OCI-LY7 (cell line): Measurements from ENCODE around the gene FOXL2. TPM values are rescaled to one million over a fixed set of nuclear protein-coding genes. Genes with fewer than 3 reads are reported as not detected.

Source experiments
- BruUV-seq: library from RNA; stranded (reverse); fragments of 400-500 nt; replicated peaks from 2 replicates; lab custom pipeline; 2021; lab: Mats Ljungman, UMichigan
- CTCF ChIA-PET: fragments of 300-600 bp; sonication (Branson Sonifier 250); formaldehyde crosslinking; loops from one replicate; lab custom pipeline; 2022; ENCODE audit warnings: antibody characterized with exemption; ENCODE audit not compliant: unreplicated experiment; lab: Charles Lee
- POLR2A ChIA-PET: fragments of 300-600 bp; sonication (Branson Sonifier 250); formaldehyde crosslinking; loops from one replicate; lab custom pipeline; 2022; ENCODE audit warnings: antibody characterized with exemption; lab: Charles Lee
- DNase-seq: peaks from one replicate; pipeline ENCODE4 v3.0.0-alpha.2; 2015; ENCODE audit warnings: low spot score
- H2AFZ ChIP-seq: fragments of 200-600 bp; sonication (generic), shearing (Covaris generic); 2 replicates; pipeline ENCODE4 v1.6.1; 2014; ENCODE audit warnings: mild to moderate bottlenecking, antibody characterized with exemption, low read length, moderate library complexity
- H3K27ac ChIP-seq: fragments of 200-600 bp; sonication (generic); 2 replicates; pipeline ENCODE4 v1.5.1; 2014; ENCODE audit warnings: mixed run types, low read depth, mild to moderate bottlenecking, moderate library complexity, low read length, inconsistent platforms; ENCODE audit not compliant: poor library complexity, severe bottlenecking
- H3K36me3 ChIP-seq: fragments of 200-600 bp; sonication (generic); 2 replicates; pipeline ENCODE4 v1.6.1; 2014; ENCODE audit warnings: mild to moderate bottlenecking, antibody characterized with exemption, low read length, moderate library complexity, mixed read lengths; ENCODE audit not compliant: insufficient read depth
- H3K4me1 ChIP-seq: fragments of 200-600 bp; sonication (generic); 2 replicates; pipeline ENCODE4 v1.5.1; 2014; ENCODE audit warnings: mild to moderate bottlenecking, low read length; ENCODE audit not compliant: insufficient read depth, poor library complexity, severe bottlenecking
- H3K4me2 ChIP-seq: fragments of 200-600 bp; sonication (generic); 2 replicates; pipeline ENCODE4 v1.6.1; 2014; ENCODE audit warnings: mild to moderate bottlenecking, low read length
- H3K4me3 ChIP-seq: fragments of 200-600 bp; sonication (generic); 2 replicates; pipeline ENCODE4 v1.5.1; 2014; ENCODE audit warnings: mild to moderate bottlenecking, low read depth, low read length; ENCODE audit not compliant: poor library complexity, severe bottlenecking
- H3K79me2 ChIP-seq: fragments of 200-600 bp; sonication (generic); 2 replicates; pipeline ENCODE4 v1.6.1; 2016; ENCODE audit warnings: low read depth, mild to moderate bottlenecking, low read length, moderate library complexity, mixed read lengths; ENCODE audit not compliant: insufficient read depth
- H3K9me2 ChIP-seq: fragments of 200-600 bp; sonication (generic); 2 replicates; pipeline ENCODE4 v1.6.1; 2016; ENCODE audit warnings: mild to moderate bottlenecking, low read length, mixed read lengths; ENCODE audit not compliant: insufficient read depth
- H3K9me3 ChIP-seq: fragments of 200-600 bp; sonication (generic); 2 replicates; pipeline ENCODE4 v1.6.1; 2014; ENCODE audit warnings: mild to moderate bottlenecking, mixed run types, low read length, mixed read lengths
- H4K20me1 ChIP-seq: fragments of 200-600 bp; sonication (generic); 2 replicates; pipeline ENCODE4 v1.6.1; 2014; ENCODE audit warnings: mild to moderate bottlenecking, antibody characterized with exemption, low read length, moderate library complexity, mixed read lengths; ENCODE audit not compliant: insufficient read depth
- EZH2phosphoT487 ChIP-seq: fragments of 200-600 bp; sonication (generic); IDR thresholded peaks from 2 replicates; pipeline ENCODE4 v1.6.1; 2018; ENCODE audit warnings: low read depth, borderline replicate concordance, mild to moderate bottlenecking, mixed run types, antibody characterized with exemption, low read length, moderate library complexity, mixed read lengths
- intact Hi-C: fragments of 100-400 bp; cut with micrococcal nuclease; formaldehyde crosslinking; loops from one replicate; pipeline ENCODE4 v1.10.0; 2022; ENCODE audit not compliant: unreplicated experiment
- total RNA-seq, 2 experiments: library from RNA; depleted of rRNA in 1 of 2; stranded (reverse); fragments of >200 nt in 1 of 2; shearing (Covaris generic) in 1 of 2; gene quantifications; 2 replicates each; pipeline ENCODE4 v1.2.3, GENCODE V29; 2014 to 2022
- TF ChIP-seq, protein P1 (sequence below): fragments of 200-600 bp; sonication (generic); conservative IDR thresholded peaks from 2 replicates; pipeline ENCODE4 v1.5.1; 2014; ENCODE audit warnings: mild to moderate bottlenecking, antibody characterized with exemption, low read length, moderate library complexity, mixed read lengths

FOXL2 gene
- total RNA-seq, 2 experiments from 2014 or later = not detected

DNA sequence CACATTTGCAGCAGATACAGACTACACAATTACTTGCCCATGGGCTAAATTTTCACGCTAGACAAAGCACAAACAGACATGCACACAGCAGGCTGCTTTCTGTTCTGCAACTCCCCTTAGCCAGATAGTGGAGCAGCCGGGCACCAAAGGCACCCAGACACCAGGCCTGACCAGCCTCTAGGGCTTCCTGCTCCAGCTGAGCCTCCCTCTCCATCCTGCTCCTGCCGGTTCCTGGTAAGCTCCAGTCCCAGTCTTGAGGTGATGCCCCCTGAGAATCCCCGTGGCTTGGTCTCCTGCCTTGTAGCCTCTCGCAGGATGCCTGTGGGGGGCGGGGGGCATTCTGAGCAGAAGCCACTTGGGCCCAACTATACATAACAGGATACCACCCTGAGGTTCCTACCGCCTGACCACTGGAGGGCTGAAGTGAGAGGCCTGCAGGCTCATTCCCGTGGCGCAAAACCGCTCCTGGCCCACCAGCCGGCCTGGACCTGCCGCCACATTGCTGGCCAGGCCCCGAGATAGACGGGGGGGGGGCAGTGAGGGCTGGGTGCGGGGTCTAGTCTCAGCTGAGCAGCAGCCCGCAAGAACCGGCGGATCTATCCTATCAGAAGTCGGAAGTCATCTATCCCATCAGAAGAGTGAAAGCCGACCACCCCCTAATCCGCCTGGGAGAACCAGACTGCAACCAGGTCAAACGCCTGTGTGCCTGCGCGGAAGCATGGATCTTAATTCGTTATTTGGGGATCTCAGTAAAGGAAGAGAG is 3.9 kb downstream of the FOXL2 start:
- CTCF ChIA-PET = interaction anchor here (0.7 kb wide), 1 partner anchor 9 kb away, joined by 3 read pairs; no protein-coding TSS in a partner anchor
- no peak for DNase-seq

DNA sequence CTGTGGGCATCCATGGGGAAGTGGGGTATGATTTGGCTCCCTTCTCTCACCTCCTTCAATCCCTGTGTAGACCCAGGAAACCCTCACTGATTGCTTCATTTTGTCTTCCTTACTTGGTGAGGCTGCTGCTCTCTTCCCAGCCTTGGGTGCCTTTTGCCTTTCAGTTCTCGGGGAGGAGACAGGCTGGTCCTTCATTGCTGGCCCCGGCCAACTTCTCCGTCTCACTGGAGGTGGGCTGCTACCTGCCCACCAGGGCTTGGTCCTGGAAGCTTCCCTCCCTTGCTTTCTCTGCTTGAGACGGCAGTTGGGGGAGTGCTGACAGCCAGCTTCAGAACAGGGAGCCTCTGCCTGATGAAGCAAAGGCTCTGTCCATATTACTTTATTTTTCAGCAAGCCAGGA is 4.7 kb downstream of the FOXL2 start:
- no peak for DNase-seq
- Histone ChIP-seq H3K4me3 (no peak overlapping the region), H3K9me2 (no peaks in the 10 kb centered on the region), H4K20me1 (no peaks in the 10 kb centered on the region), H3K27ac (no peak overlapping the region), H3K4me1 (no peaks in the 10 kb centered on the region), H2AFZ (no peak overlapping the region), H3K9me3 (no peaks in the 10 kb centered on the region), H3K36me3 (no peaks in the 10 kb centered on the region), H3K79me2 (no peaks in the 10 kb centered on the region), H3K4me2 (no peak overlapping the region)
- ChIA-PET CTCF (interaction anchor here (0.7 kb wide), 1 partner anchor 8 kb away, joined by 3 read pairs; no protein-coding TSS in a partner anchor), POLR2A (interaction anchor here (0.5 kb wide), 1 partner anchor 113 kb away, joined by 4 read pairs; no protein-coding TSS in a partner anchor)
- TF ChIP-seq, protein P1, sequence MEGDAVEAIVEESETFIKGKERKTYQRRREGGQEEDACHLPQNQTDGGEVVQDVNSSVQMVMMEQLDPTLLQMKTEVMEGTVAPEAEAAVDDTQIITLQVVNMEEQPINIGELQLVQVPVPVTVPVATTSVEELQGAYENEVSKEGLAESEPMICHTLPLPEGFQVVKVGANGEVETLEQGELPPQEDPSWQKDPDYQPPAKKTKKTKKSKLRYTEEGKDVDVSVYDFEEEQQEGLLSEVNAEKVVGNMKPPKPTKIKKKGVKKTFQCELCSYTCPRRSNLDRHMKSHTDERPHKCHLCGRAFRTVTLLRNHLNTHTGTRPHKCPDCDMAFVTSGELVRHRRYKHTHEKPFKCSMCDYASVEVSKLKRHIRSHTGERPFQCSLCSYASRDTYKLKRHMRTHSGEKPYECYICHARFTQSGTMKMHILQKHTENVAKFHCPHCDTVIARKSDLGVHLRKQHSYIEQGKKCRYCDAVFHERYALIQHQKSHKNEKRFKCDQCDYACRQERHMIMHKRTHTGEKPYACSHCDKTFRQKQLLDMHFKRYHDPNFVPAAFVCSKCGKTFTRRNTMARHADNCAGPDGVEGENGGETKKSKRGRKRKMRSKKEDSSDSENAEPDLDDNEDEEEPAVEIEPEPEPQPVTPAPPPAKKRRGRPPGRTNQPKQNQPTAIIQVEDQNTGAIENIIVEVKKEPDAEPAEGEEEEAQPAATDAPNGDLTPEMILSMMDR = no peak
- no peak for TF ChIP-seq EZH2phosphoT487
- intact Hi-C loops = no loop called here
- no TSS peak for BruUV-seq

More for the DNA sequence above, 3.9 kb downstream of the FOXL2 start:
- Histone ChIP-seq H3K4me1 (no peaks in the 10 kb centered on the region), H3K4me3 (no peak overlapping the region), H4K20me1 (no peaks in the 10 kb centered on the region), H3K9me3 (no peaks in the 10 kb centered on the region), H3K79me2 (no peaks in the 10 kb centered on the region), H3K4me2 (no peak overlapping the region), H3K36me3 (no peaks in the 10 kb centered on the region), H3K27ac (no peak overlapping the region), H2AFZ (no peak overlapping the region), H3K9me2 (no peaks in the 10 kb centered on the region)
- no TSS peak for BruUV-seq
- intact Hi-C loops = no loop called here
- TF ChIP-seq, protein P1 = no peak
- TF ChIP-seq EZH2phosphoT487 = no peak
- POLR2A ChIA-PET = no interaction called here

DNA sequence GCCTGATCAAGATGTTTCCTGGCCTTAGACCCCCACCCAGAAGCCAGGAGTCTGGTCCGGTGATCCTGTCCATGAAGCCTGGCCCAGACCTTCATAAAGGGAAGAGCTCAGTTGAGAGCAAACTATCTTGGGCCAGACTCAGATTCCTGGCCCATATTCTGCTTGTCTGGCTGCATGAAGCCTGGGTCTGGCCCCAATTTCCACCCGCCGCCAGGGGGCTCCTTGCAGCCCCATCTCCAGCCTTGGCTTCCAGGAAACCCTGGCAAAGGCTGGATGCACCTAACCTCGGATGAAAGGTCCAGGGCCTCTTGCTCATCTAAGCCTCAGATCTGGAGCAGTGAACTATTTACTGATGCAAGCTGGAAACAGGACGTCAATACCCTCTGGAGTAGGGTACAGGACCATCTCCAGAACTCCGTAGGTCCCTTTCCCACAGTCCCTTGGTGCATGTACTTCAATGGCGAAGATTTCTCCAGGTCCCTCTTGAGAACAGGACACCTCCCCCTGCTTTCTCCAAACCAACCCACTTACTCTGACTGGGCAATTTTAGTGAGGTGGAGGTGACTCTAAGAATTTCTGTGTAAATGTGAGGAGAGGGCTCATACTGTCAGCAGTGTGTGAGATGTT is 5.6 kb downstream of the FOXL2 start:
- intact Hi-C loops = loop anchor here (1.0 kb wide), 1 partner anchor 388 kb away; no protein-coding TSS in a partner anchor
- H3K9me2 ChIP-seq = no peaks in the 10 kb centered on the region
- H3K79me2 ChIP-seq = no peaks in the 10 kb centered on the region
- CTCF ChIA-PET = no interaction called here
- H4K20me1 ChIP-seq = no peaks in the 10 kb centered on the region
- no peaks in the 10 kb centered on the region for H3K36me3 ChIP-seq
- H3K4me1 ChIP-seq = no peaks in the 10 kb centered on the region
- TF ChIP-seq EZH2phosphoT487 = no peak
- TF ChIP-seq, protein P1 = peak; percentile 75
- H3K27ac ChIP-seq = no peak overlapping the region
- no peak overlapping the region for H2AFZ ChIP-seq
- no peaks in the 10 kb centered on the region for H3K9me3 ChIP-seq
- peak; percentile 27 for DNase-seq
- no peak overlapping the region for H3K4me2 ChIP-seq
- BruUV-seq = no TSS peak
- H3K4me3 ChIP-seq = no peak overlapping the region
- POLR2A ChIA-PET = no interaction called here
